Esophagus squamous epithelium (tissue), 5 donors: ENCODE results near the gene APBA2. TPM values are rescaled to one million over a fixed set of nuclear protein-coding genes. Genes with fewer than 3 reads are reported as not detected.
"Not testable (repeated sequence)": the region's sequence is repeated elsewhere in the genome, so short reads cannot be mapped to it uniquely, and the experiment has no call there.

Experiments used
- DNase-seq: peaks from one replicate; lab custom pipeline; 2025; lab: John Stamatoyannopoulos, UW
- H3K27ac ChIP-seq, 4 donors: fragments of 200-600 bp; sonication (generic); one replicate each; pipeline ENCODE4 v1.5.1; 2016 to 2019; ENCODE audit warnings: mild to moderate bottlenecking in 1 of 4
- H3K27me3 ChIP-seq, 4 donors: fragments of 200-600 bp; sonication (generic); 1 replicate in 3 of 4; 2 replicates in 1 of 4; pipeline versions ENCODE4 v1.5.1 to v1.6.0; 2017 to 2021; ENCODE audit warnings: antibody characterized with exemption in 1 of 4
- H3K36me3 ChIP-seq, 3 donors: fragments of 200-600 bp; sonication (generic); one replicate each; pipeline ENCODE4 v1.5.1; 2016 to 2019
- H3K4me1 ChIP-seq, 3 donors: fragments of 200-600 bp; sonication (generic); one replicate each; pipeline ENCODE4 v1.5.1; 2017 to 2019
- H3K4me3 ChIP-seq, 4 donors: fragments of 200-600 bp; sonication (generic); 1 replicate in 3 of 4; 2 replicates in 1 of 4; pipeline ENCODE4 v1.5.1; 2016 to 2019; ENCODE audit warnings: mild to moderate bottlenecking in 2 of 4, moderate library complexity in 1 of 4
- H3K9me3 ChIP-seq, 3 donors: fragments of 200-600 bp; sonication (generic); one replicate each; pipeline ENCODE4 v1.5.1; 2016 to 2019
- CTCF ChIP-seq, 6 experiments: fragments of 450-650 bp in 4 of 6; fragments of 200-600 bp in 2 of 6; sonication (generic) in 2 of 6; IDR thresholded peaks; one replicate each; pipeline ENCODE4 v1.5.1; 2016 to 2019; ENCODE audit warnings: antibody characterized with exemption in 6 of 6, mild to moderate bottlenecking in 4 of 6, moderate library complexity in 4 of 6
- POLR2A ChIP-seq, 4 donors: fragments of 450-650 bp; IDR thresholded peaks; one replicate each; pipeline ENCODE4 v1.6.1; 2017; ENCODE audit warnings: antibody characterized with exemption in 4 of 4, mild to moderate bottlenecking in 4 of 4, moderate library complexity in 3 of 4
- WGBS, 2 donors: methylation state at CpG; one replicate each; pipeline ENCODE4 v1.1.5; 2018; 5-methylcytosine and 5-hydroxymethylcytosine counted together
- intact Hi-C: fragments of 100-400 bp; cut with DNase I; formaldehyde crosslinking; loops from one replicate; pipeline ENCODE4 v1.15.0; 2022
- total RNA-seq, 4 donors: library from RNA; depleted of rRNA; stranded (reverse); fragments of >200 nt; gene quantifications; one replicate each; pipeline ENCODE4 v1.1.0, GENCODE V29; 2016
- donor health status: DM: yes; HTN: yes; CAD: no.

APBA2 gene
- total RNA-seq, 4 donors from 2014 or later: 0.82 to 9.9 (median 1.6) TPM

DNA sequence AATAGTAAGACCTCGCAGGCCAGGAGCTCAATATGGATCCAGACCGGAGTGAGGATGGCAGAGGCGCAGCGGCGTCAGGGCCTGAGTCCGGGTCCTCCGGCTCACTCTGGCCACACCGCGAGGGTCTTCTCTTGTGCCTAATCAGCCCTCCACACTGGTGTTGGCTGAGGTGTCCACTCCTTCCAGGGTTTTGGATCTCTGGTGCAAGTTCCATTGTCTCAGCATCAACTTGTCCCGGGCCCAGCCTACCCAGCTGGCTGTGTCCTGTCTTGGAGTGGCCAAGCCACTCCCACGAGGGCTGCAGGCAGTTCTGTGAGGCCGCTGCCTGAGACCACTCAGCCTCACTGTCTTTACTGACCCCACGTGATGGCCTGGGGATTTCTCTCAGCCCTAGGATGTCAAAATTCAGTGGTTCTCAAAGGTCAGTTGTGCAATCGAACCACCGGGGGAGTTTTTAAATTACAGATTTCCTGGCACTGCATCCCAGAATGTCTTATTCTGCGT is 24.7 kb upstream of the APBA2 start:
- Histone ChIP-seq H3K27me3 (no peaks in the 10 kb centered on the region), H3K36me3 (no peaks in the 10 kb centered on the region), H3K4me3 (no peak overlapping the region), H3K4me1 (no peaks in the 10 kb centered on the region), H3K27ac (no peak overlapping the region), H3K9me3 (no peaks in the 10 kb centered on the region)
- WGBS, 2 donors: 79 to 86% methylated on average over 13 to 16 of the region's 16 CpGs
- intact Hi-C loops: no loop called here
- no peak for TF ChIP-seq POLR2A (IDR thresholded peaks at IDR 0.05)
- no peak for TF ChIP-seq CTCF (IDR thresholded peaks at IDR 0.05)
- DNase-seq: no peak

DNA sequence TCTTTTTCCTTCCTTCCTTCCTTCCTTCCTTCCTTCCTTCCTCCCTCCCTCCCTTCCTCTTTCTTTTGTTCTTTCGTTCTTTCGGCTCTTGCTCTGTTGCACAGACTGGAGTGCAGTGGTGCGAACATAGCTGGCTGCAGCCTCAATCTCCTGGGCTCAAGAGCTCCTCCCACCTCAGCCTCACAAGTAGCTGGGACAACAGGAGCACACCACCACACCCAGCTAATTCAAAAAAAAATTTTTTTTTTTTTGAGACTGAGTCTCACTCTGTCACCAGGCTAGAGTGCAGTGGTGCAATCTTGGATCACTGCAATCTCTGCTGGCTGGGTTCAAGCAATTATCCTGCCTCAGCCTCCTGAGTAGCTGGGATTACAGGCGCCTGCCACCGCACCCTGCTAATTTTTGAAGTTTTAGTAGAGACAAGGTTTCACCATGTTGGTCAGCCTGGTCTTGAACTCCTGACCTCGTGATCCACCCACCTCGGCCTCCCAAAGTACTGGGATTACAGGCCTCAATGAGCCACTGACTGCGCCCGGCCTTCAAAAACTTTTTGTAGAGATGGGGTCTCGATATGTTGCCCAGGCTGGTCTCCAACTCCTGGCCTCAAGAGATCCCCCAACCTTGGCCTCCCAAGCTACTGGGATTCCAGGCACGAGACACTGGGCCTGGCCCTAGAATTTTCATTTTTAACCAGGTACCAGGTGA is 24.0 kb upstream of the APBA2 start:
- 82 to 87% methylated on average over 9 to 10 of the region's 11 CpGs for WGBS, 2 donors
- DNase-seq, H3K27me3 ChIP-seq, H3K36me3 ChIP-seq, H3K9me3 ChIP-seq, H3K27ac ChIP-seq, H3K4me3 ChIP-seq, intact Hi-C loops, H3K4me1 ChIP-seq: not testable (repeated sequence)

GRCh38 chr15:28868744-28869345 is 16.9 kb upstream of the APBA2 start:
- DNase-seq: no peak
- H3K9me3 ChIP-seq: no peaks in the 10 kb centered on the region
- H3K27me3 ChIP-seq: no peaks in the 10 kb centered on the region
- no peaks in the 10 kb centered on the region for H3K36me3 ChIP-seq
- no peak overlapping the region for H3K27ac ChIP-seq
- intact Hi-C loops: no loop called here
- no peaks in the 10 kb centered on the region for H3K4me1 ChIP-seq
- no peak overlapping the region for H3K4me3 ChIP-seq
- no peak for TF ChIP-seq CTCF (IDR thresholded peaks at IDR 0.05)
- no peak for TF ChIP-seq POLR2A (IDR thresholded peaks at IDR 0.05)
- WGBS, 2 donors: 74 to 80% methylated on average over 6 to 9 of the region's 9 CpGs

GRCh38 chr15:28871168-28871567 is 14.6 kb upstream of the APBA2 start:
- intact Hi-C loops: no loop called here
- no peak for DNase-seq
- H3K27ac ChIP-seq: no peak overlapping the region
- no peaks in the 10 kb centered on the region for H3K4me1 ChIP-seq
- no peak overlapping the region for H3K4me3 ChIP-seq
- no peaks in the 10 kb centered on the region for H3K27me3 ChIP-seq
- H3K9me3 ChIP-seq: no peaks in the 10 kb centered on the region
- H3K36me3 ChIP-seq: no peaks in the 10 kb centered on the region
- TF ChIP-seq CTCF (IDR thresholded peaks at IDR 0.05) (no peak), POLR2A (IDR thresholded peaks at IDR 0.05) (no peak)
- 63 to 72% methylated on average over 2 to 3 of the region's 3 CpGs for WGBS, 2 donors

DNA sequence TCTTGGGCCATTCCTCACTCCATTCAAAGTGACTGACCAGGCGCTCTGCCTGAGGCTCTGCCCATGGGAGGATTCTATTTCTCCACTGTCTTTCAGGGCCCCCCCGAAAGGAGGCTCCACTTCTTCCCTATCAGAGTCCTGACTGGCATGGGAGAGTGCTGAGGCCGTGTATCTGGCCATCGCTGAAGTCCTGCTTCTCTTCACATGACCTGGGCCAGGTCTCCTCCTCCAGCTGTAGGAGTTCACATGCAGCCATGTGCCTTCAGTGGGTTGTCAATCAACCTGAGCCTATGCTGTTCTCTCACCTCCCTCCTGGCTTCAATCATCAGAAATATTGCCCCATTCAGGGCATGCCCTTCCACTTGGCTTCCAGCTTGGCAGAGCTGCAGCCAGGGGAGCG is 12.8 kb upstream of the APBA2 start:
- WGBS, 2 donors: 82 to 97% methylated on average over 4 to 5 of the region's 5 CpGs
- intact Hi-C loops: no loop called here
- H3K4me3 ChIP-seq: no peak overlapping the region
- no peak for DNase-seq
- TF ChIP-seq POLR2A (IDR thresholded peaks at IDR 0.05) (no peak), CTCF (IDR thresholded peaks at IDR 0.05) (no peak)
- H3K4me1 ChIP-seq: no peaks in the 10 kb centered on the region
- H3K27me3 ChIP-seq: no peaks in the 10 kb centered on the region
- H3K27ac ChIP-seq: no peak overlapping the region
- H3K36me3 ChIP-seq: no peaks in the 10 kb centered on the region
- no peaks in the 10 kb centered on the region for H3K9me3 ChIP-seq
